Ishikawa (cell line): ENCODE measurements around the gene PSTPIP1.

Experiments
- CEBPB ChIP-seq: IDR thresholded peaks from 2 replicates; pipeline ENCODE4 v1.6.1; 2012
- CREB1 ChIP-seq: IDR thresholded peaks from 2 replicates; pipeline ENCODE4 v1.6.1; 2012; ENCODE audit warnings: low read depth
- EP300 ChIP-seq: IDR thresholded peaks from 2 replicates; pipeline ENCODE4 v1.6.1; 2012; ENCODE audit warnings: borderline replicate concordance
- FOXM1 ChIP-seq: IDR thresholded peaks from 2 replicates; pipeline ENCODE4 v1.6.1; 2012; ENCODE audit warnings: low read depth, borderline replicate concordance
- MAX ChIP-seq: IDR thresholded peaks from 2 replicates; pipeline ENCODE4 v1.6.1; 2012
- NFIC ChIP-seq: IDR thresholded peaks from 2 replicates; pipeline ENCODE4 v1.6.1; 2012
- RAD21 ChIP-seq: IDR thresholded peaks from 2 replicates; pipeline ENCODE4 v1.6.1; 2012; ENCODE audit warnings: low read depth
- REST ChIP-seq: IDR thresholded peaks from 2 replicates; pipeline ENCODE4 v1.6.1; 2012; ENCODE audit warnings: low read depth, mild to moderate bottlenecking
- TAF1 ChIP-seq: IDR thresholded peaks from 2 replicates; pipeline ENCODE4 v1.6.1; 2012; ENCODE audit warnings: low read depth, mild to moderate bottlenecking
- TEAD4 ChIP-seq: IDR thresholded peaks from 2 replicates; pipeline ENCODE4 v1.6.1; 2012
- USF1 ChIP-seq: IDR thresholded peaks from 2 replicates; pipeline ENCODE4 v1.6.1; 2012
- YY1 ChIP-seq: IDR thresholded peaks from 2 replicates; pipeline ENCODE4 v1.6.1; 2012; ENCODE audit warnings: low read depth
- ZBTB7A ChIP-seq: IDR thresholded peaks from 2 replicates; pipeline ENCODE4 v1.6.1; 2012; ENCODE audit warnings: low read depth

GRCh38 chr15:76976141-76976540 lies 18.8 kb upstream of the PSTPIP1 start:
- TF ChIP-seq FOXM1 (no peak), YY1 (no peak), RAD21 (no peak), REST (no peak), EP300 (no peak), TAF1 (no peak), USF1 (no peak), ZBTB7A (no peak), CREB1 (no peak), CEBPB (no peak), NFIC (no peak), MAX (no peak), TEAD4 (no peak)
